SU-DHL-6 (cell line): ENCODE results near the gene NOXA1.
"Not testable (repeated sequence)": the region's sequence is repeated elsewhere in the genome, so short reads cannot be mapped to it uniquely, and the experiment has no call there.

Source experiments
- H2AFZ ChIP-seq: fragments of 200-600 bp; sonication (generic); 2 replicates; pipeline ENCODE4 v1.6.1; 2014; ENCODE audit warnings: low read depth, mild to moderate bottlenecking, moderate library complexity, mixed read lengths, antibody characterized with exemption, low read length; ENCODE audit not compliant: severe bottlenecking
- H3F3A ChIP-seq: fragments of 200-600 bp; shearing (Covaris generic); 2 replicates; pipeline ENCODE4 v1.6.0; 2016; ENCODE audit warnings: antibody characterized with exemption, mild to moderate bottlenecking; ENCODE audit not compliant: insufficient read depth
- H3K27ac ChIP-seq: fragments of 200-600 bp; sonication (generic); 2 replicates; pipeline ENCODE4 v1.5.1; 2016; ENCODE audit warnings: low read depth, mild to moderate bottlenecking, low read length, moderate library complexity, mixed read lengths
- H3K27me3 ChIP-seq: fragments of 200-600 bp; sonication (generic), shearing (Covaris generic); 2 replicates; pipeline ENCODE4 v1.6.0; 2014; ENCODE audit warnings: mild to moderate bottlenecking, low read length
- H3K36me3 ChIP-seq: fragments of 200-600 bp; sonication (generic); 2 replicates; pipeline ENCODE4 v1.6.1; 2014; ENCODE audit warnings: mild to moderate bottlenecking, low read length, mixed read lengths
- H3K4me2 ChIP-seq: fragments of 300-600, 200-600 bp; shearing (Covaris generic), sonication (generic); 2 replicates; pipeline ENCODE4 v1.6.0; 2014; ENCODE audit warnings: low read length, low read depth, mild to moderate bottlenecking; ENCODE audit not compliant: poor library complexity, severe bottlenecking
- H3K4me3 ChIP-seq: fragments of 200-600 bp; sonication (generic); 2 replicates; pipeline ENCODE4 v1.5.1; 2014; ENCODE audit warnings: antibody characterized with exemption, low read length, mild to moderate bottlenecking, mixed read lengths; ENCODE audit not compliant: insufficient read depth, poor library complexity, severe bottlenecking
- H3K79me2 ChIP-seq: fragments of 200-600 bp; sonication (generic); 2 replicates; pipeline ENCODE4 v1.6.1; 2014; ENCODE audit warnings: mild to moderate bottlenecking, low read length, moderate library complexity; ENCODE audit not compliant: insufficient read depth
- H3K9ac ChIP-seq: fragments of 200-600 bp; sonication (generic); 2 replicates; pipeline ENCODE4 v1.7.0; 2014; ENCODE audit warnings: mild to moderate bottlenecking, low read length
- H3K9me2 ChIP-seq: fragments of 200-600 bp; sonication (generic); replicated peaks from 2 replicates; pipeline ENCODE4 v1.6.1; 2014; ENCODE audit warnings: low read length; ENCODE audit not compliant: insufficient read depth
- H3K9me3 ChIP-seq: fragments of 200-600 bp; sonication (generic); 2 replicates; pipeline ENCODE4 v1.6.1; 2014; ENCODE audit warnings: low read length, mixed read lengths; ENCODE audit not compliant: insufficient read depth
- H4K20me1 ChIP-seq: fragments of 200-600 bp; sonication (generic); 2 replicates; pipeline ENCODE4 v1.6.1; 2014; ENCODE audit warnings: low read depth, mild to moderate bottlenecking, antibody characterized with exemption, low read length, moderate library complexity, mixed read lengths
- CTCF ChIP-seq: fragments of 200-600 bp; sonication (generic); IDR thresholded peaks from one replicate; pipeline ENCODE4 v1.5.1; 2017; ENCODE audit warnings: antibody characterized with exemption, mild to moderate bottlenecking, low read length, moderate library complexity; ENCODE audit not compliant: insufficient read depth, poor library complexity, severe bottlenecking
- EZH2phosphoT487 ChIP-seq: fragments of 200-600 bp; sonication (generic), shearing (Covaris generic); conservative IDR thresholded peaks from 2 replicates; pipeline ENCODE4 v1.6.1; 2018; ENCODE audit warnings: mild to moderate bottlenecking, antibody characterized with exemption, low read length, moderate library complexity, mixed read lengths

Gene NOXA1

GRCh38 chr9:137464291-137464999, 41.3 kb downstream of the NOXA1 start:
- TF ChIP-seq CTCF (no peak), EZH2phosphoT487 (no peak)
- no peaks in the 10 kb centered on the region for H3K27me3 ChIP-seq
- H3K9me3 ChIP-seq: no peaks in the 10 kb centered on the region
- H4K20me1 ChIP-seq: no peaks in the 10 kb centered on the region
- H3K9ac ChIP-seq: no peak overlapping the region
- no peak overlapping the region for H2AFZ ChIP-seq
- no peaks in the 10 kb centered on the region for H3K36me3 ChIP-seq
- no peak overlapping the region for H3K4me2 ChIP-seq
- no peaks in the 10 kb centered on the region for H3K79me2 ChIP-seq
- no peaks in the 10 kb centered on the region for H3K9me2 ChIP-seq
- H3F3A ChIP-seq: no peaks in the 10 kb centered on the region
- no peak overlapping the region for H3K27ac ChIP-seq
- H3K4me3 ChIP-seq: no peak overlapping the region

GRCh38 chr9:137465000-137465719, 42.0 kb downstream of the NOXA1 start:
- Histone ChIP-seq H3K79me2 (no peaks in the 10 kb centered on the region), H3K27ac (no peak overlapping the region), H4K20me1 (no peaks in the 10 kb centered on the region), H3K4me3 (no peak overlapping the region), H3K9ac (no peak overlapping the region), H3F3A (no peaks in the 10 kb centered on the region; the same call in 1 of the 2 replicates), H3K36me3 (no peaks in the 10 kb centered on the region), H3K27me3 (no peaks in the 10 kb centered on the region), H2AFZ (no peak overlapping the region), H3K4me2 (no peak overlapping the region), H3K9me2 (no peaks in the 10 kb centered on the region), H3K9me3 (no peaks in the 10 kb centered on the region)
- TF ChIP-seq CTCF (no peak), EZH2phosphoT487 (no peak)

- Histone ChIP-seq H3K79me2 (no peaks in the 10 kb centered on the region), H3K4me3 (no peak overlapping the region), H3K9me3 (no peaks in the 10 kb centered on the region), H3F3A (no peaks in the 10 kb centered on the region; the same call in 1 of the 2 replicates), H3K4me2 (no peak overlapping the region), H2AFZ (no peak overlapping the region), H3K36me3 (no peaks in the 10 kb centered on the region), H3K27me3 (no peaks in the 10 kb centered on the region), H4K20me1 (no peaks in the 10 kb centered on the region), H3K9ac (no peak overlapping the region), H3K27ac (no peak overlapping the region), H3K9me2 (no peaks in the 10 kb centered on the region)
- TF ChIP-seq EZH2phosphoT487 (no peak), CTCF (no peak)
Observed at GRCh38 chr9:137465720-137466388, 42.7 kb downstream of the NOXA1 start.

GRCh38 chr9:137466389-137467085, 43.3 kb downstream of the NOXA1 start:
- H2AFZ ChIP-seq, H3K9me2 ChIP-seq, H3K27ac ChIP-seq, H3K9ac ChIP-seq, H3K36me3 ChIP-seq, H3K4me2 ChIP-seq, H3K79me2 ChIP-seq, H3K4me3 ChIP-seq, H3F3A ChIP-seq, H4K20me1 ChIP-seq, H3K9me3 ChIP-seq, H3K27me3 ChIP-seq: not testable (repeated sequence)
